Endothelial cell of umbilical vein (primary cell): Measurements from ENCODE around the gene FBXW7. TPM values are rescaled to one million over a fixed set of nuclear protein-coding genes. Genes with fewer than 3 reads are reported as not detected.

ENCODE experiments used
- BruUV-seq: library from RNA; stranded (reverse); fragments of 400-500 nt; replicated peaks from 2 replicates; lab custom pipeline; 2021; lab: Mats Ljungman, UMichigan
- CTCF ChIA-PET: fragments of 300-600, 350-600 bp; sonication (Branson Sonifier 250); formaldehyde crosslinking; loops from one replicate; lab custom pipeline; 2021; ENCODE audit warnings: antibody characterized with exemption, inconsistent platforms; lab: Charles Lee
- POLR2A ChIA-PET: fragments of 300-600, 350-600 bp; sonication (Branson Sonifier 250); formaldehyde crosslinking; loops from one replicate; lab custom pipeline; 2021; ENCODE audit warnings: antibody characterized with exemption, inconsistent platforms; lab: Charles Lee
- DNase-seq: peaks from one replicate; pipeline ENCODE4 v3.0.0-alpha.2; 2011; ENCODE audit warnings: low read depth, low spot score
- FAIRE-seq: peaks from 2 replicates; lab custom pipeline; 2011; peaks lifted over from hg19 to GRCh38; lab: Jason Lieb, UNC
- H2AFZ ChIP-seq: 2 replicates; pipeline ENCODE4 v1.6.0; 2012; ENCODE audit warnings: low read depth, low read length, control low read depth, inconsistent platforms
- H3K27ac ChIP-seq: 2 replicates; pipeline ENCODE4 v1.5.1; 2011; ENCODE audit warnings: low read depth, mild to moderate bottlenecking, control low read depth, low read length, moderate library complexity; ENCODE audit not compliant: insufficient read depth
- H3K27me3 ChIP-seq, 2 experiments: 2 replicates each; pipeline versions ENCODE4 v1.6.0 to v1.6.1; 2011; ENCODE audit warnings: low read length in 2 of 2, mixed read lengths in 1 of 2; ENCODE audit not compliant: control insufficient read depth in 2 of 2, insufficient read depth in 2 of 2
- H3K36me3 ChIP-seq, 2 experiments: 2 replicates in 1 of 2; 3 replicates in 1 of 2; pipeline ENCODE4 v1.5.1; 2011; ENCODE audit warnings: low read length in 2 of 2, mild to moderate bottlenecking in 1 of 2, moderate library complexity in 1 of 2; ENCODE audit not compliant: control insufficient read depth in 2 of 2, insufficient read depth in 2 of 2; ENCODE audit errors: extremely low read depth in 1 of 2
- H3K4me1 ChIP-seq: 3 replicates; pipeline ENCODE4 v1.5.1; 2011; ENCODE audit warnings: mild to moderate bottlenecking, low read length; ENCODE audit not compliant: control insufficient read depth, insufficient read depth; ENCODE audit errors: extremely low read depth
- H3K4me2 ChIP-seq: 2 replicates; pipeline ENCODE4 v1.6.1; 2011; ENCODE audit warnings: low read length, control low read depth, mixed read lengths; ENCODE audit not compliant: insufficient read depth
- H3K4me3 ChIP-seq, 3 experiments: fragments of 200-600 bp in 1 of 3; sonication (generic), shearing (Covaris generic) in 1 of 3; replicated peaks in 1 of 3; 2 replicates each; pipeline ENCODE4 v1.5.1; 2011 to 2016; ENCODE audit warnings: control low read depth in 3 of 3, low read length in 3 of 3, mild to moderate bottlenecking in 2 of 3, inconsistent platforms in 1 of 3, low read depth in 1 of 3, moderate library complexity in 1 of 3; ENCODE audit not compliant: insufficient read depth in 1 of 3
- H3K79me2 ChIP-seq: 2 replicates; pipeline ENCODE4 v1.6.0; 2012; ENCODE audit warnings: low read length, inconsistent platforms; ENCODE audit not compliant: control insufficient read depth, insufficient read depth
- H3K9ac ChIP-seq: replicated peaks from 2 replicates; pipeline ENCODE3; 2011; ENCODE audit warnings: low read length, control low read depth; ENCODE audit not compliant: insufficient read depth; ENCODE audit errors: extremely low read depth
- H3K9me1 ChIP-seq: replicated peaks from 3 replicates; pipeline ENCODE4 v1.6.0; 2011; ENCODE audit warnings: mild to moderate bottlenecking, low read length; ENCODE audit not compliant: control insufficient read depth, insufficient read depth; ENCODE audit errors: extremely low read depth
- H3K9me3 ChIP-seq: replicated peaks from 2 replicates; pipeline ENCODE4 v1.5.1; 2012; ENCODE audit warnings: low read length, inconsistent platforms; ENCODE audit not compliant: control insufficient read depth, insufficient read depth
- H4K20me1 ChIP-seq: replicated peaks from 2 replicates; pipeline ENCODE3; 2011; ENCODE audit warnings: mild to moderate bottlenecking, low read length; ENCODE audit not compliant: control insufficient read depth, insufficient read depth; ENCODE audit errors: extremely low read depth
- EZH2 ChIP-seq: IDR thresholded peaks from 2 replicates; pipeline ENCODE4 v1.6.1; 2012; ENCODE audit warnings: borderline replicate concordance, low read depth, mild to moderate bottlenecking, moderate library complexity, low read length, inconsistent platforms; ENCODE audit not compliant: severe bottlenecking
- FOS ChIP-seq: IDR thresholded peaks from 2 replicates; pipeline ENCODE4 v1.6.1; 2011; ENCODE audit warnings: mild to moderate bottlenecking, low read length, moderate library complexity, borderline replicate concordance; ENCODE audit not compliant: insufficient read depth
- GATA2 ChIP-seq: IDR thresholded peaks from 2 replicates; pipeline ENCODE4 v1.7.0; 2011; ENCODE audit warnings: low read depth, mild to moderate bottlenecking, moderate library complexity, mixed read lengths, low read length; ENCODE audit not compliant: insufficient read length, insufficient read depth
- JUN ChIP-seq: IDR thresholded peaks from 2 replicates; pipeline ENCODE4 v1.6.1; 2011; ENCODE audit warnings: borderline replicate concordance, low read depth; ENCODE audit not compliant: insufficient read length, insufficient read depth
- MYC ChIP-seq: IDR thresholded peaks from one replicate; pipeline ENCODE4 v1.6.1; 2011; ENCODE audit warnings: mild to moderate bottlenecking, low read depth, low read length
- POLR2A ChIP-seq: IDR thresholded peaks from 2 replicates; pipeline ENCODE4 v1.6.1; 2012; ENCODE audit warnings: low read depth, mild to moderate bottlenecking, control low read depth, low read length
- POLR2AphosphoS5 ChIP-seq: IDR thresholded peaks from 2 replicates; pipeline ENCODE4 v1.6.1; 2012; ENCODE audit warnings: low read depth, mild to moderate bottlenecking, control low read depth, low read length, moderate library complexity; ENCODE audit not compliant: insufficient read depth
- dilution Hi-C: fragments of 300-500 bp; cut with MboI; formaldehyde crosslinking; loops from one replicate; pipeline ENCODE4 v1.15.0; 2019; ENCODE audit warnings: low sequenced_read_pairs; ENCODE audit not compliant: extremely low pct_ligation_motif_present
- intact Hi-C: fragments of 100-400 bp; cut with micrococcal nuclease; formaldehyde crosslinking; loops from one replicate; pipeline ENCODE4 v1.10.0; 2022
- polyA plus RNA-seq, 4 experiments: library from polyadenylated mRNA; depleted of rRNA in 3 of 4; stranded (reverse) in 3 of 4; unstranded in 1 of 4; fragments of >200 nt; gene quantifications; 2 replicates each; pipeline versions ENCODE4 v1.2.1 to v1.2.3, GENCODE V29; 2011 to 2012; ENCODE audit warnings: missing spikeins in 1 of 4
- total RNA-seq: library from RNA; stranded (reverse); gene quantifications from 2 replicates; pipeline ENCODE4 v1.2.3, GENCODE V29; 2021
- TF ChIP-seq, protein P1 (sequence below): IDR thresholded peaks from 2 replicates; pipeline ENCODE4 v1.6.1; 2011; ENCODE audit not compliant: insufficient read depth, insufficient read length
- TF ChIP-seq, protein P2 (sequence below), 2 donors: IDR thresholded peaks; 1 replicate in 1 of 2; 2 replicates in 1 of 2; pipeline ENCODE4 v1.5.1; 2011; ENCODE audit warnings: low read length in 2 of 2, mild to moderate bottlenecking in 2 of 2, moderate library complexity in 2 of 2, control low read depth in 1 of 2, inconsistent platforms in 1 of 2, low read depth in 1 of 2; ENCODE audit not compliant: insufficient read depth in 1 of 2; ENCODE audit errors: extremely low read depth in 1 of 2

Gene FBXW7
- total and polyA plus RNA-seq, 2 donors (not counting 3 experiments of a cell fraction or from before 2014, with no cell fraction given): 7.0 to 28.1 TPM

GRCh38 chr4:152571296-152571695 is 35.4 kb upstream of the FBXW7 start:
- Histone ChIP-seq H3K36me3 (no peaks in the 10 kb centered on the region), H3K4me1 (peaks cover 7% of the 10 kb centered on the region), H3K79me2 (no peaks in the 10 kb centered on the region), H4K20me1 (no peaks in the 10 kb centered on the region), H3K27me3 (no peaks in the 10 kb centered on the region), H3K4me2 (no peak overlapping the region), H3K27ac (no peak overlapping the region), H2AFZ (no peak overlapping the region), H3K9me1 (no peaks in the 10 kb centered on the region), H3K9me3 (no peaks in the 10 kb centered on the region), H3K9ac (no peak overlapping the region), H3K4me3 (no peak overlapping the region)
- intact Hi-C loops: no loop called here
- TF ChIP-seq EZH2: no peak
- no peak for TF ChIP-seq POLR2AphosphoS5
- ChIA-PET POLR2A (no interaction called here), CTCF (interaction anchor here (1.8 to 3.3 kb wide), 2 partner anchors 13 to 70 kb away, joined by 7 to 15 read pairs; no protein-coding TSS in a partner anchor)
- dilution Hi-C loops: no loop called here
- FAIRE-seq (no peak), DNase-seq (no peak)
- no TSS peak for BruUV-seq

DNA sequence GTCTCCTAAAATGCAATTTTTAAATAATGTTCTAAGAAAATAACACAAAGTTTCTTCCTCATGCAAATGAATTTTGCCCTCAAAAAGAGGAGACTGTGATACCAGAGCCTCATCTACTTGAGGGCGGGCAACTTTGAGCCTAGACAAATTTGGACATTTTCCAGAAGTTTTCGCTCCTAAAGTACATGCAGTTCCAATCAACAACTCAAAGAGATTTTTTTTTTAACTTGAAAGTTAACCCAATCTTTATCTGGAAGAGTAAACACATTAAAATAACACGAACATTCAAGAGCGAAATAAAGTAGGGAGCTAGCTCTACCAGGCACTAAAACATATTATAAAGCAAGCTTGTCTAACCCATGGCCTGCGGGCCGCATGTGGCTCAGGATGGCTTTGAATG is 29.4 kb upstream of the FBXW7 start:
- Histone ChIP-seq H3K9ac (no peak overlapping the region), H3K4me2 (no peak overlapping the region), H3K36me3 (no peaks in the 10 kb centered on the region), H4K20me1 (no peaks in the 10 kb centered on the region), H3K4me3 (no peak overlapping the region), H2AFZ (no peak overlapping the region), H3K4me1 (no peaks in the 10 kb centered on the region), H3K9me3 (no peaks in the 10 kb centered on the region), H3K79me2 (no peaks in the 10 kb centered on the region), H3K27me3 (no peaks in the 10 kb centered on the region), H3K27ac (no peak overlapping the region), H3K9me1 (no peaks in the 10 kb centered on the region)
- CTCF ChIA-PET: interaction anchor here (1.1 to 1.7 kb wide), 5 partner anchors 9 to 111 kb away, joined by 4 to 6 read pairs (median 5); no protein-coding TSS in a partner anchor
- DNase-seq: no peak
- BruUV-seq: no TSS peak
- intact Hi-C loops (no loop called here), dilution Hi-C loops (no loop called here)
- TF ChIP-seq, protein P1, sequence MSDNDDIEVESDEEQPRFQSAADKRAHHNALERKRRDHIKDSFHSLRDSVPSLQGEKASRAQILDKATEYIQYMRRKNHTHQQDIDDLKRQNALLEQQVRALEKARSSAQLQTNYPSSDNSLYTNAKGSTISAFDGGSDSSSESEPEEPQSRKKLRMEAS: no peak
- TF ChIP-seq JUN (no peak), POLR2AphosphoS5 (no peak), FOS (no peak), GATA2 (no peak), MYC (no peak), POLR2A (no peak), EZH2 (no peak)
- TF ChIP-seq, protein P2, sequence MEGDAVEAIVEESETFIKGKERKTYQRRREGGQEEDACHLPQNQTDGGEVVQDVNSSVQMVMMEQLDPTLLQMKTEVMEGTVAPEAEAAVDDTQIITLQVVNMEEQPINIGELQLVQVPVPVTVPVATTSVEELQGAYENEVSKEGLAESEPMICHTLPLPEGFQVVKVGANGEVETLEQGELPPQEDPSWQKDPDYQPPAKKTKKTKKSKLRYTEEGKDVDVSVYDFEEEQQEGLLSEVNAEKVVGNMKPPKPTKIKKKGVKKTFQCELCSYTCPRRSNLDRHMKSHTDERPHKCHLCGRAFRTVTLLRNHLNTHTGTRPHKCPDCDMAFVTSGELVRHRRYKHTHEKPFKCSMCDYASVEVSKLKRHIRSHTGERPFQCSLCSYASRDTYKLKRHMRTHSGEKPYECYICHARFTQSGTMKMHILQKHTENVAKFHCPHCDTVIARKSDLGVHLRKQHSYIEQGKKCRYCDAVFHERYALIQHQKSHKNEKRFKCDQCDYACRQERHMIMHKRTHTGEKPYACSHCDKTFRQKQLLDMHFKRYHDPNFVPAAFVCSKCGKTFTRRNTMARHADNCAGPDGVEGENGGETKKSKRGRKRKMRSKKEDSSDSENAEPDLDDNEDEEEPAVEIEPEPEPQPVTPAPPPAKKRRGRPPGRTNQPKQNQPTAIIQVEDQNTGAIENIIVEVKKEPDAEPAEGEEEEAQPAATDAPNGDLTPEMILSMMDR (IDR thresholded peaks at IDR 0.05; ENCODE audit: extremely low read depth in 1 of 2, insufficient read depth in 1 of 2, low read depth in 1 of 2, low read length in 2 of 2): no peak
- POLR2A ChIA-PET: no interaction called here
- FAIRE-seq: no peak
